GM12892 (cell line): ENCODE results near the gene DOCK1.

ENCODE experiments used
- DNase-seq: peaks from one replicate; pipeline ENCODE4 v3.0.0; 2011; ENCODE audit not compliant: insufficient read length
- FAIRE-seq: peaks from 2 replicates; lab custom pipeline; 2011; peaks lifted over from hg19 to GRCh38; lab: Jason Lieb, UNC
- POLR2A ChIP-seq: IDR thresholded peaks from 2 replicates; pipeline ENCODE4 v1.6.1; 2011; ENCODE audit warnings: low read depth, low read length, control low read depth
- POLR2AphosphoS5 ChIP-seq: IDR thresholded peaks from 2 replicates; pipeline ENCODE4 v1.6.1; 2011; ENCODE audit warnings: low read depth, low read length, control low read depth
- TAF1 ChIP-seq: IDR thresholded peaks from 2 replicates; pipeline ENCODE4 v1.6.1; 2011; ENCODE audit warnings: low read depth, mild to moderate bottlenecking, control low read depth, low read length, borderline replicate concordance

DOCK1 gene

GRCh38 chr10:127018766-127019165 is 113.5 kb downstream of the DOCK1 start:
- DNase-seq = no peak
- TF ChIP-seq POLR2AphosphoS5 = no peak
- no peak for TF ChIP-seq TAF1
- no peak for TF ChIP-seq POLR2A
- FAIRE-seq = no peak

GRCh38 chr10:127020260-127020659 is 115.0 kb downstream of the DOCK1 start:
- FAIRE-seq = no peak

GRCh38 chr10:127021801-127022200 is 116.6 kb downstream of the DOCK1 start:
- no peak for TF ChIP-seq TAF1
- no peak for TF ChIP-seq POLR2A
- no peak for TF ChIP-seq POLR2AphosphoS5
- no peak for DNase-seq
- FAIRE-seq = no peak

More at GRCh38 chr10:127020260-127020659, 115.0 kb downstream of the DOCK1 start:
- DNase-seq = no peak
- TF ChIP-seq TAF1 (no peak), POLR2AphosphoS5 (no peak)

- DNase-seq = no peak
- TF ChIP-seq POLR2AphosphoS5 = no peak
- no peak for TF ChIP-seq TAF1
- FAIRE-seq = no peak
These were observed 119.6 kb downstream of the DOCK1 start for GRCh38 chr10:127024685-127025435.

GRCh38 chr10:127027786-127028185 is 122.6 kb downstream of the DOCK1 start:
- DNase-seq = no peak
- TF ChIP-seq POLR2AphosphoS5 (no peak), POLR2A (no peak), TAF1 (no peak)
- FAIRE-seq = no peak

GRCh38 chr10:127028556-127028955 is 123.3 kb downstream of the DOCK1 start:
- no peak for TF ChIP-seq POLR2A
- no peak for TF ChIP-seq TAF1
- TF ChIP-seq POLR2AphosphoS5 = no peak
- DNase-seq = no peak
- no peak for FAIRE-seq

- no peak for DNase-seq
- TF ChIP-seq TAF1 (no peak), POLR2AphosphoS5 (no peak), POLR2A (no peak)
- FAIRE-seq = no peak
These were observed 123.8 kb downstream of the DOCK1 start for GRCh38 chr10:127029061-127029460.

- DNase-seq (no peak), FAIRE-seq (no peak)
- TF ChIP-seq TAF1 (no peak), POLR2A (no peak), POLR2AphosphoS5 (no peak)
These were observed 128.2 kb downstream of the DOCK1 start for GRCh38 chr10:127033216-127034033.

GRCh38 chr10:127034034-127034633 is 128.9 kb downstream of the DOCK1 start:
- TF ChIP-seq TAF1 = no peak
- no peak for TF ChIP-seq POLR2AphosphoS5
- no peak for TF ChIP-seq POLR2A
- DNase-seq (no peak), FAIRE-seq (no peak)

GRCh38 chr10:127034790-127035189 is 129.6 kb downstream of the DOCK1 start:
- DNase-seq = no peak
- FAIRE-seq = no peak
- TF ChIP-seq POLR2AphosphoS5 (no peak), POLR2A (no peak)

- TF ChIP-seq POLR2A (no peak), TAF1 (no peak), POLR2AphosphoS5 (no peak)
- DNase-seq (no peak), FAIRE-seq (no peak)
These were observed 130.6 kb downstream of the DOCK1 start for GRCh38 chr10:127035827-127036226.

- FAIRE-seq (no peak), DNase-seq (no peak)
- TF ChIP-seq POLR2A (no peak), TAF1 (no peak)
These were observed 131.8 kb downstream of the DOCK1 start for GRCh38 chr10:127036987-127037386.
